ENCODE results near the gene CLIP3. TPM values are rescaled to one million over a fixed set of nuclear protein-coding genes. Genes with fewer than 3 reads are reported as not detected.

CLIP3 gene
- total RNA-seq, 1 donor from 2014 or later = 4.7 TPM

GRCh38 chr19:36026091-36026876 lies 6.4 kb downstream of the CLIP3 start:
- no peaks in the 10 kb centered on the region for H3K36me3 ChIP-seq (ENCODE audit: control insufficient read depth, insufficient read depth, low read length)
- TF ChIP-seq CTCF (IDR thresholded peaks at IDR 0.05; ENCODE audit: insufficient read depth, low read length, poor library complexity, severe bottlenecking) = no peak

DNA sequence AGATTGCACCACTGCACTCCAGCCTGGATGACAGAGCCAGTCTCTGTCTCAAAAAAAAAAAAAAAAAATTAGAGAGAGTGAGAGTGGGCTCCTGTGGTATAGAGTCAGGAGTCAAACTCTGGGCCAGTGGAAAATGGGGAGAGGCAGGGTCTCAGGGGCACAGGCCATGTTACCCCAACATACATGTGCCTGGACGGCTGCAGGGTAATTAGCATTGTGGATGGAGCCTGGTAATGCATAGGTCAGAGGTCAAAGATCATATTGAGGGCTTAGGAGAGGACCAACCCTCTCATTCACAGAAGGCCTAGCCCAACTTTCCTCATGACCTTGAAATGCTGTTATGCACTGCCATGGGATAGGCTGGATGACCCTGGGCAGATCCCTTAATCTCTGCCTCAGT lies 7.1 kb downstream of the CLIP3 start:
- DNase-seq (ENCODE audit: low read depth) = no peak
- H3K27me3 ChIP-seq (ENCODE audit: control insufficient read depth, insufficient read depth, low read length) = no peaks in the 10 kb centered on the region
- no peaks in the 10 kb centered on the region for H3K36me3 ChIP-seq (ENCODE audit: control insufficient read depth, insufficient read depth, low read length)
- TF ChIP-seq CTCF (IDR thresholded peaks at IDR 0.05; ENCODE audit: insufficient read depth, low read length, poor library complexity, severe bottlenecking) = no peak
- H3K4me3 ChIP-seq (ENCODE audit: low read depth, low read length) = no peak overlapping the region

More at GRCh38 chr19:36026091-36026876, 6.4 kb downstream of the CLIP3 start:
- DNase-seq (ENCODE audit: low read depth) = no peak
- no peaks in the 10 kb centered on the region for H3K27me3 ChIP-seq (ENCODE audit: control insufficient read depth, insufficient read depth, low read length)
- no peak overlapping the region for H3K4me3 ChIP-seq (ENCODE audit: low read depth, low read length)

DNA sequence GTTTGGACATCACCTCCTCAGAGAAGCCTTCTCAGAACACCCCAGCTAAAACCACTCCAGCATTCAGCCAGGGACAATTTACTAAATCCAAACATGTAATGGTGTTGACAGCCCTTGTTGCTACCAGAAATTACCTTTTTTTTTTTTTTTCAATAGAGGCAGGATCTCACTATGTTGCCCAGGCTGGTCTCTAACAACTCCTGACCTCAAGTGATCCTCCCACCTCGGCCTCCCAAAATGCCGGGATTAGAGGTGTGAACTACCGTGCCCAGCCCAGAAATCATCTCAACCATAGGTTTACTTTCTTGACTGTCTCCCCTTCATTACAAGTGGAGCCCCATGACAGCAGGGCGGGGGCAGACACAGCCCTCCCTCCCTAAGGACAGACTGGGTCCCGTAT lies 9.2 kb downstream of the CLIP3 start:
- no peak overlapping the region for H3K4me3 ChIP-seq (ENCODE audit: low read depth, low read length)
- no peaks in the 10 kb centered on the region for H3K36me3 ChIP-seq (ENCODE audit: control insufficient read depth, insufficient read depth, low read length)
- DNase-seq (ENCODE audit: low read depth) = no peak
- TF ChIP-seq CTCF (IDR thresholded peaks at IDR 0.05; ENCODE audit: insufficient read depth, low read length, poor library complexity, severe bottlenecking) = no peak
- H3K27me3 ChIP-seq (ENCODE audit: control insufficient read depth, insufficient read depth, low read length) = no peaks in the 10 kb centered on the region

GRCh38 chr19:36019061-36019670 lies 13.5 kb downstream of the CLIP3 start:
- no peak overlapping the region for H3K4me3 ChIP-seq (ENCODE audit: low read depth, low read length)
- no peaks in the 10 kb centered on the region for H3K36me3 ChIP-seq (ENCODE audit: control insufficient read depth, insufficient read depth, low read length)
- no peak for TF ChIP-seq CTCF (IDR thresholded peaks at IDR 0.05; ENCODE audit: insufficient read depth, low read length, poor library complexity, severe bottlenecking)
- no peak for DNase-seq (ENCODE audit: low read depth)
- H3K27me3 ChIP-seq (ENCODE audit: control insufficient read depth, insufficient read depth, low read length) = no peaks in the 10 kb centered on the region

GRCh38 chr19:36014012-36014924 lies 18.4 kb downstream of the CLIP3 start, which contains the start of gene ALKBH6:
Gene ALKBH6 (minus strand): TSS chr19:36014213. CDS start chr19:36013397, 816 bp downstream.
- peak within 1 kb of the TSS; percentile 84 for H3K4me3 ChIP-seq (ENCODE audit: low read depth, low read length)
- peak; percentile 6 for TF ChIP-seq CTCF (IDR thresholded peaks at IDR 0.05; ENCODE audit: insufficient read depth, low read length, poor library complexity, severe bottlenecking)
- no peaks in the 10 kb centered on the region for H3K27me3 ChIP-seq (ENCODE audit: control insufficient read depth, insufficient read depth, low read length)
- no peaks in the 10 kb centered on the region for H3K36me3 ChIP-seq (ENCODE audit: control insufficient read depth, insufficient read depth, low read length)
- peak; percentile 96 for DNase-seq (ENCODE audit: low read depth)

All from kidney epithelial cell (primary cell).